ENCODE measurements around the gene DIS3L. TPM values are rescaled to one million over a fixed set of nuclear protein-coding genes. Genes with fewer than 3 reads are reported as not detected.

Gene DIS3L
- total and polyA plus RNA-seq, 2 donors from 2014 or later, result 10.6 to 28.5 TPM

DNA sequence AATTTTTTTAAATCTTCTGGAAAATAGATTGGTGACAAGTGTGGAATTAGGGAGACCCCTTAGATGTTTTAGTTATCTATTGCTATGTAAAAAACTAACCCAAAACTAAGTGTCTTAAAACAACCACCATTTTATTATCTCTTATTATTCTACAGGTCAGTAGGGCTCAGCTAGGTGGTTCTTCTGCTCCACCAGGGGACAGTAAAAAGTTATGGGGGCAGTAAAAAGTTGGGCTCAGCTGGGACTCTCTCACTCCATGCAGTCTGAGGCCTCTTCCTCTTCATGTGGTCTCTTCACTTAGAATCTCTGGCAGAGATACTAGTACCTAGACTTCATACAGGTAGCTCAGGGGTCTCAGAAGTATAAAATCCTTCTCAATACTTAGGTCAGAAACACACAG, 18.0 kb upstream of the DIS3L start:
- H3K9ac ChIP-seq (ENCODE audit: low read length in 3 of 3), result no peak overlapping the region
- no peaks in the 10 kb centered on the region for H3K36me3 ChIP-seq (ENCODE audit: control insufficient read depth in 2 of 3, insufficient read depth in 3 of 3, low read length in 3 of 3)
- no peak for FAIRE-seq
- H3K4me3 ChIP-seq (ENCODE audit: low read length in 3 of 3), result no peak overlapping the region
- intact Hi-C loops (cut with DNase I), result no loop called here
- no peaks in the 10 kb centered on the region for H3K4me1 ChIP-seq (ENCODE audit: control insufficient read depth in 2 of 3, insufficient read depth in 2 of 3, low read depth in 1 of 3, low read length in 3 of 3)
- no peaks in the 10 kb centered on the region for H3K9me3 ChIP-seq (ENCODE audit: control insufficient read depth in 2 of 3, insufficient read depth in 1 of 3, low read length in 3 of 3)
- TF ChIP-seq, protein P1, sequence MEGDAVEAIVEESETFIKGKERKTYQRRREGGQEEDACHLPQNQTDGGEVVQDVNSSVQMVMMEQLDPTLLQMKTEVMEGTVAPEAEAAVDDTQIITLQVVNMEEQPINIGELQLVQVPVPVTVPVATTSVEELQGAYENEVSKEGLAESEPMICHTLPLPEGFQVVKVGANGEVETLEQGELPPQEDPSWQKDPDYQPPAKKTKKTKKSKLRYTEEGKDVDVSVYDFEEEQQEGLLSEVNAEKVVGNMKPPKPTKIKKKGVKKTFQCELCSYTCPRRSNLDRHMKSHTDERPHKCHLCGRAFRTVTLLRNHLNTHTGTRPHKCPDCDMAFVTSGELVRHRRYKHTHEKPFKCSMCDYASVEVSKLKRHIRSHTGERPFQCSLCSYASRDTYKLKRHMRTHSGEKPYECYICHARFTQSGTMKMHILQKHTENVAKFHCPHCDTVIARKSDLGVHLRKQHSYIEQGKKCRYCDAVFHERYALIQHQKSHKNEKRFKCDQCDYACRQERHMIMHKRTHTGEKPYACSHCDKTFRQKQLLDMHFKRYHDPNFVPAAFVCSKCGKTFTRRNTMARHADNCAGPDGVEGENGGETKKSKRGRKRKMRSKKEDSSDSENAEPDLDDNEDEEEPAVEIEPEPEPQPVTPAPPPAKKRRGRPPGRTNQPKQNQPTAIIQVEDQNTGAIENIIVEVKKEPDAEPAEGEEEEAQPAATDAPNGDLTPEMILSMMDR (IDR thresholded peaks at IDR 0.05; ENCODE audit: borderline replicate concordance, extremely low read depth, insufficient read depth), result no peak
- H3K27ac ChIP-seq (ENCODE audit: low read depth in 2 of 2, low read length in 2 of 2), result no peak overlapping the region
- DNase-seq, result no peak
- H3K27me3 ChIP-seq (ENCODE audit: control insufficient read depth, insufficient read depth, low read length), result no peaks in the 10 kb centered on the region

DNA sequence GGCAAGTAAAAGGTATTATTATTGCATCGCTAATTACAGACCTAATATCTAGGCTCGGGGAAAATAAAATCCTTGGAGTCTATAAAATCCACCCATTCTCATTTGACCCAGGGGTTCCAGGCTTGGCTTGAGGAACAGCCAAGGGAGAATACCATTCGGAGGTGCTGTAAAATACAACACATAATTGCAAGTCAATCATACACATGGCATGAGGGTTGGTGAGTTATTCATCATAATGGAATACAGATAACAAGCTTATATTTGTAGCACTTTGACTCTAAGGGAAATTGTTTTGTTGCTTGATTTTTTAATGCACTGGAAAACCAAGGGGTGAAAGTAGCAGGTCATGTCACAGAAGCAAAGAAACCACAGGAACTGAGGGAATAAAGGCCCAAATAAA, 16.8 kb upstream of the DIS3L start:
- H3K9ac ChIP-seq (ENCODE audit: low read length in 3 of 3), result no peak overlapping the region
- no peaks in the 10 kb centered on the region for H3K4me1 ChIP-seq (ENCODE audit: control insufficient read depth in 2 of 3, insufficient read depth in 2 of 3, low read depth in 1 of 3, low read length in 3 of 3)
- TF ChIP-seq, protein P1 (IDR thresholded peaks at IDR 0.05; ENCODE audit: borderline replicate concordance, extremely low read depth, insufficient read depth), result no peak
- intact Hi-C loops (cut with DNase I), result no loop called here
- DNase-seq, result no peak
- FAIRE-seq, result no peak
- no peaks in the 10 kb centered on the region for H3K9me3 ChIP-seq (ENCODE audit: control insufficient read depth in 2 of 3, insufficient read depth in 1 of 3, low read length in 3 of 3)
- no peak overlapping the region for H3K4me3 ChIP-seq (ENCODE audit: low read length in 3 of 3)
- H3K27ac ChIP-seq (ENCODE audit: low read depth in 2 of 2, low read length in 2 of 2), result no peak overlapping the region
- H3K36me3 ChIP-seq (ENCODE audit: control insufficient read depth in 2 of 3, insufficient read depth in 3 of 3, low read length in 3 of 3), result no peaks in the 10 kb centered on the region
- no peaks in the 10 kb centered on the region for H3K27me3 ChIP-seq (ENCODE audit: control insufficient read depth, insufficient read depth, low read length)

DNA sequence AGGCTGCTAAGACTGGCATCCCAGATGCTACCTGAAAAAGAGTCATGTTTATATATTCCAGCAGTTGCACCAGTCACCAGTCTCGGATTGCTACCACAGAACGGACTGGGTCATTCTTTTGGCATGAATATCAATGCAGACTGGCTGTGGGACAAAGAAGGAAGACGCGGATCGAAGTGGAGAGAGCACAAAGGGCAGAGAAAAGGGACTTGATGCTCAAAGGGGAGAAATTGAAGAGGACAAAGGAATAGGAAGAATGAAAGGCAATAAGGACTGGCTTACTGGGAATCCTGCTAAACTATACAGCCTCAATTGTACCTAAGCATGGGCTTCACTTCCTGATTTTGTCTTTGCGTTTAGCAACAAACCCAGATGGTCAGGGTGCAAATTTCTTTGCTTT, 15.3 kb upstream of the DIS3L start:
- H3K9ac ChIP-seq (ENCODE audit: low read length in 3 of 3), result no peak overlapping the region
- no peak overlapping the region for H3K27ac ChIP-seq (ENCODE audit: low read depth in 2 of 2, low read length in 2 of 2)
- no peak for FAIRE-seq
- no peak for DNase-seq
- TF ChIP-seq, protein P1 (IDR thresholded peaks at IDR 0.05; ENCODE audit: borderline replicate concordance, extremely low read depth, insufficient read depth), result no peak
- no peaks in the 10 kb centered on the region for H3K4me1 ChIP-seq (ENCODE audit: control insufficient read depth in 2 of 3, insufficient read depth in 2 of 3, low read depth in 1 of 3, low read length in 3 of 3)
- intact Hi-C loops (cut with DNase I), result no loop called here
- no peak overlapping the region for H3K4me3 ChIP-seq (ENCODE audit: low read length in 3 of 3)
- no peaks in the 10 kb centered on the region for H3K9me3 ChIP-seq (ENCODE audit: control insufficient read depth in 2 of 3, insufficient read depth in 1 of 3, low read length in 3 of 3)
- no peaks in the 10 kb centered on the region for H3K36me3 ChIP-seq (ENCODE audit: control insufficient read depth in 2 of 3, insufficient read depth in 3 of 3, low read length in 3 of 3)
- H3K27me3 ChIP-seq (ENCODE audit: control insufficient read depth, insufficient read depth, low read length), result no peaks in the 10 kb centered on the region

DNA sequence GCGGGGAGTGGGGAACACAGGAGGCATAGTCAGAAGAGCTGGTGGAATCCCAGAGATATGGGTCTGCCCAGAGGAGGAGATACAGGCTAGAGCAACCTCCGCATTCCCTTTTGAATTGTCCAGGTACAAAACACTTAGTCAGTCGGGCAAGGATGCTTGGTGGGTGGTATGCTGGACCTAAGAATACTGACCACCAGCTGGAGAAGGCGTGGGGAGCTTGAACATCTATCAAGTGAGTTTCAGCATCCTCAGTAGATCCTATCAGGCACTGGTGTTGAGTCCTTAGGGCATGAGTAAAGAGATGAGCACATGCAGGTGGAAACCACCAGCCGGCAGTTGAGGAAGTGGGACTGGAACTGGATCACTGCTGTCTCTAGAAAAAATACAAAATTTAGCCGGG, 14.7 kb upstream of the DIS3L start:
- Histone ChIP-seq H3K4me3 (ENCODE audit: low read length in 3 of 3) (no peak overlapping the region), H3K4me1 (ENCODE audit: control insufficient read depth in 2 of 3, insufficient read depth in 2 of 3, low read depth in 1 of 3, low read length in 3 of 3) (no peaks in the 10 kb centered on the region), H3K27me3 (ENCODE audit: control insufficient read depth, insufficient read depth, low read length) (no peaks in the 10 kb centered on the region), H3K9ac (ENCODE audit: low read length in 3 of 3) (no peak overlapping the region), H3K36me3 (ENCODE audit: control insufficient read depth in 2 of 3, insufficient read depth in 3 of 3, low read length in 3 of 3) (no peaks in the 10 kb centered on the region), H3K9me3 (ENCODE audit: control insufficient read depth in 2 of 3, insufficient read depth in 1 of 3, low read length in 3 of 3) (no peaks in the 10 kb centered on the region), H3K27ac (ENCODE audit: low read depth in 2 of 2, low read length in 2 of 2) (no peak overlapping the region)
- DNase-seq (no peak), FAIRE-seq (no peak)
- intact Hi-C loops (cut with DNase I), result no loop called here
- TF ChIP-seq, protein P1 (IDR thresholded peaks at IDR 0.05; ENCODE audit: borderline replicate concordance, extremely low read depth, insufficient read depth), result no peak
